HPDE6-E6E7 (cell line): ENCODE data around the gene KCNK3.
A peak's percentile ranks its signal among the peaks of the same experiment; 100 is the strongest.

Source experiments
- DNase-seq: peaks from one replicate; pipeline ENCODE4 v3.0.0; 2011; ENCODE audit warnings: missing footprints; ENCODE audit errors: extremely low spot score

The KCNK3 gene

GRCh38 chr2:26687801-26688200, 4.7 kb upstream of the KCNK3 start:
- DNase-seq: no peak

GRCh38 chr2:26691161-26691560, 1.4 kb upstream of the KCNK3 start:
- no peak for DNase-seq

- DNase-seq: no peak
Observed at GRCh38 chr2:26691881-26692278, 642 bp upstream of the KCNK3 start.

- DNase-seq: no peak
Observed at GRCh38 chr2:26692897-26693849, 651 bp downstream of the KCNK3 start.

- no peak for DNase-seq
Observed at GRCh38 chr2:26694001-26694400, 1.5 kb downstream of the KCNK3 start.

GRCh38 chr2:26696351-26696816, 3.9 kb downstream of the KCNK3 start:
- peak; percentile 99 for DNase-seq

- no peak for DNase-seq
Observed at GRCh38 chr2:26697425-26697824, 4.9 kb downstream of the KCNK3 start.

GRCh38 chr2:26699295-26699694, 6.8 kb downstream of the KCNK3 start:
- no peak for DNase-seq

- no peak for DNase-seq
Observed at GRCh38 chr2:26700078-26700477, 7.6 kb downstream of the KCNK3 start.

- DNase-seq: no peak
Observed at GRCh38 chr2:26701596-26701995, 9.1 kb downstream of the KCNK3 start.

- DNase-seq: no peak
Observed at GRCh38 chr2:26702025-26702424, 9.5 kb downstream of the KCNK3 start.

- no peak for DNase-seq
Observed at GRCh38 chr2:26704441-26704977, 12.0 kb downstream of the KCNK3 start.

GRCh38 chr2:26705126-26705525, 12.6 kb downstream of the KCNK3 start:
- DNase-seq: no peak

- DNase-seq: no peak
Observed at GRCh38 chr2:26706093-26706492, 13.6 kb downstream of the KCNK3 start.

- DNase-seq: no peak
Observed at GRCh38 chr2:26706616-26707473, 14.3 kb downstream of the KCNK3 start.

- no peak for DNase-seq
Observed at GRCh38 chr2:26707747-26708146, 15.2 kb downstream of the KCNK3 start.

- no peak for DNase-seq
Observed at GRCh38 chr2:26708457-26708856, 15.9 kb downstream of the KCNK3 start.

GRCh38 chr2:26709323-26710110, 17.0 kb downstream of the KCNK3 start:
- DNase-seq: no peak

GRCh38 chr2:26710145-26710544, 17.6 kb downstream of the KCNK3 start:
- no peak for DNase-seq

- no peak for DNase-seq
Observed at GRCh38 chr2:26710743-26711456, 18.4 kb downstream of the KCNK3 start.
